ENCODE data around the gene IPP.

DNA sequence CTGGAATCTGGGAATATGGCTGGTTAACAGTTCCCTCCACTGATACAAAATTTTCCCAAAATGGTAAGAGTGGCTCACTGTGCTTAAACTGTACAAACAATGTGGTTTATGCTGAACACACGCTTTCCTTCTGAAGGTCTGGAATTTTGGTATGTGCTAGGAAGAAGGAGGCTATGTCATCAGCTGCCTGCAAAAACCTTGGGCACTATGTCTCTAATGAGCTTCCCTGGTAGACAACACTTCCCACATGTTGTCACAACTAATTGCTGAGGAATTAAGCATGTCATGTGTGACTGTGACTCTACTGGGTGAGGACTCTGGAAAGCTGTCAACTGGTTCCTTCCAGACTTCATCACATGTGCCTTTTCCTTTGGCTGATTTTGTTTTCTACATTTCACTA is 29.2 kb downstream of the IPP start:
- TF ChIP-seq, protein P1, sequence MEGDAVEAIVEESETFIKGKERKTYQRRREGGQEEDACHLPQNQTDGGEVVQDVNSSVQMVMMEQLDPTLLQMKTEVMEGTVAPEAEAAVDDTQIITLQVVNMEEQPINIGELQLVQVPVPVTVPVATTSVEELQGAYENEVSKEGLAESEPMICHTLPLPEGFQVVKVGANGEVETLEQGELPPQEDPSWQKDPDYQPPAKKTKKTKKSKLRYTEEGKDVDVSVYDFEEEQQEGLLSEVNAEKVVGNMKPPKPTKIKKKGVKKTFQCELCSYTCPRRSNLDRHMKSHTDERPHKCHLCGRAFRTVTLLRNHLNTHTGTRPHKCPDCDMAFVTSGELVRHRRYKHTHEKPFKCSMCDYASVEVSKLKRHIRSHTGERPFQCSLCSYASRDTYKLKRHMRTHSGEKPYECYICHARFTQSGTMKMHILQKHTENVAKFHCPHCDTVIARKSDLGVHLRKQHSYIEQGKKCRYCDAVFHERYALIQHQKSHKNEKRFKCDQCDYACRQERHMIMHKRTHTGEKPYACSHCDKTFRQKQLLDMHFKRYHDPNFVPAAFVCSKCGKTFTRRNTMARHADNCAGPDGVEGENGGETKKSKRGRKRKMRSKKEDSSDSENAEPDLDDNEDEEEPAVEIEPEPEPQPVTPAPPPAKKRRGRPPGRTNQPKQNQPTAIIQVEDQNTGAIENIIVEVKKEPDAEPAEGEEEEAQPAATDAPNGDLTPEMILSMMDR (IDR thresholded peaks at IDR 0.05 in 4 of 5, conservative IDR thresholded peaks at IDR 0.05 in 1 of 5): no peak
- no peak for TF ChIP-seq POLR2A (IDR thresholded peaks at IDR 0.05)

Measured in gastrocnemius medialis (tissue), 4 donors.